Measurements from ENCODE around the gene CACNA1G.

Gene CACNA1G

GRCh38 chr17:50657054-50657453 is 96.5 kb downstream of the CACNA1G start:
- DNase-seq (ENCODE audit: low spot score in 2 of 2) = no peak
- peaks cover 7% of the 10 kb centered on the region for H3K4me1 ChIP-seq
- in situ Hi-C loops (cut with MboI; ENCODE audit: low sequenced_read_pairs) = no loop called here
- no peaks in the 10 kb centered on the region for H3K36me3 ChIP-seq (replicated peaks)
- H3K4me3 ChIP-seq = no peak overlapping the region
- H3K27me3 ChIP-seq (ENCODE audit: low read depth) = no peaks in the 10 kb centered on the region
- H3K9me3 ChIP-seq = no peaks in the 10 kb centered on the region

GRCh38 chr17:50657627-50658026 is 97.1 kb downstream of the CACNA1G start:
- in situ Hi-C loops (cut with MboI; ENCODE audit: low sequenced_read_pairs) = no loop called here

GRCh38 chr17:50658616-50659015 is 98.1 kb downstream of the CACNA1G start:
- no peaks in the 10 kb centered on the region for H3K36me3 ChIP-seq (replicated peaks)
- in situ Hi-C loops (cut with MboI; ENCODE audit: low sequenced_read_pairs) = no loop called here
- no peak overlapping the region for H3K4me3 ChIP-seq
- H3K9me3 ChIP-seq = no peaks in the 10 kb centered on the region
- DNase-seq (ENCODE audit: low spot score in 2 of 2) = no peak
- no peaks in the 10 kb centered on the region for H3K27me3 ChIP-seq (ENCODE audit: low read depth)
- H3K4me1 ChIP-seq = peaks cover 7% of the 10 kb centered on the region

More at GRCh38 chr17:50657627-50658026, 97.1 kb downstream of the CACNA1G start:
- Histone ChIP-seq H3K27me3 (ENCODE audit: low read depth) (no peaks in the 10 kb centered on the region), H3K4me1 (peaks cover 7% of the 10 kb centered on the region), H3K4me3 (no peak overlapping the region), H3K36me3 (replicated peaks) (no peaks in the 10 kb centered on the region), H3K9me3 (no peaks in the 10 kb centered on the region)
- no peak for DNase-seq (ENCODE audit: low spot score in 2 of 2)

- Histone ChIP-seq H3K4me1 (peaks cover 7% of the 10 kb centered on the region), H3K9me3 (no peaks in the 10 kb centered on the region)
- in situ Hi-C loops (cut with MboI; ENCODE audit: low sequenced_read_pairs) = no loop called here
Measured at GRCh38 chr17:50659179-50659578, 98.7 kb downstream of the CACNA1G start.

GRCh38 chr17:50660042-50660886 is 99.7 kb downstream of the CACNA1G start:
- peaks cover 7% of the 10 kb centered on the region for H3K4me1 ChIP-seq
- no peaks in the 10 kb centered on the region for H3K9me3 ChIP-seq
- H3K4me3 ChIP-seq = no peak overlapping the region
- H3K27me3 ChIP-seq (ENCODE audit: low read depth) = no peaks in the 10 kb centered on the region
- no peak for DNase-seq (ENCODE audit: low spot score in 2 of 2)
- no peaks in the 10 kb centered on the region for H3K36me3 ChIP-seq (replicated peaks)
- in situ Hi-C loops (cut with MboI; ENCODE audit: low sequenced_read_pairs) = no loop called here

More at GRCh38 chr17:50659179-50659578, 98.7 kb downstream of the CACNA1G start:
- Histone ChIP-seq H3K36me3 (replicated peaks) (no peaks in the 10 kb centered on the region), H3K4me3 (no peak overlapping the region), H3K27me3 (ENCODE audit: low read depth) (no peaks in the 10 kb centered on the region)
- DNase-seq (ENCODE audit: low spot score in 2 of 2) = no peak

- Histone ChIP-seq H3K4me3 (no peak overlapping the region), H3K36me3 (replicated peaks) (no peaks in the 10 kb centered on the region), H3K27me3 (ENCODE audit: low read depth) (no peaks in the 10 kb centered on the region), H3K9me3 (no peaks in the 10 kb centered on the region), H3K4me1 (peaks cover 7% of the 10 kb centered on the region)
- in situ Hi-C loops (cut with MboI; ENCODE audit: low sequenced_read_pairs) = no loop called here
- no peak for DNase-seq (ENCODE audit: low spot score in 2 of 2)
Measured at GRCh38 chr17:50660887-50661345, 100.4 kb downstream of the CACNA1G start.

GRCh38 chr17:50661348-50661747 is 100.8 kb downstream of the CACNA1G start:
- H3K9me3 ChIP-seq = no peaks in the 10 kb centered on the region
- no peak overlapping the region for H3K4me3 ChIP-seq
- no peaks in the 10 kb centered on the region for H3K27me3 ChIP-seq (ENCODE audit: low read depth)
- H3K36me3 ChIP-seq (replicated peaks) = no peaks in the 10 kb centered on the region
- peaks cover 7% of the 10 kb centered on the region for H3K4me1 ChIP-seq
- in situ Hi-C loops (cut with MboI; ENCODE audit: low sequenced_read_pairs) = no loop called here
- no peak for DNase-seq (ENCODE audit: low spot score in 2 of 2)

GRCh38 chr17:50661795-50662391 is 101.4 kb downstream of the CACNA1G start:
- Histone ChIP-seq H3K4me1 (peaks cover 7% of the 10 kb centered on the region), H3K36me3 (replicated peaks) (no peaks in the 10 kb centered on the region), H3K27me3 (ENCODE audit: low read depth) (no peaks in the 10 kb centered on the region), H3K4me3 (no peak overlapping the region), H3K9me3 (no peaks in the 10 kb centered on the region)
- DNase-seq (ENCODE audit: low spot score in 2 of 2) = no peak
- in situ Hi-C loops (cut with MboI; ENCODE audit: low sequenced_read_pairs) = no loop called here

GRCh38 chr17:50662632-50663225 is 102.2 kb downstream of the CACNA1G start:
- Histone ChIP-seq H3K4me3 (no peak overlapping the region), H3K27me3 (ENCODE audit: low read depth) (no peaks in the 10 kb centered on the region), H3K9me3 (no peaks in the 10 kb centered on the region), H3K4me1 (peaks cover 7% of the 10 kb centered on the region), H3K36me3 (replicated peaks) (no peaks in the 10 kb centered on the region)
- in situ Hi-C loops (cut with MboI; ENCODE audit: low sequenced_read_pairs) = no loop called here
- DNase-seq (ENCODE audit: low spot score in 2 of 2) = no peak

GRCh38 chr17:50663812-50664374 is 103.4 kb downstream of the CACNA1G start:
- H3K27me3 ChIP-seq (ENCODE audit: low read depth) = no peaks in the 10 kb centered on the region
- no peaks in the 10 kb centered on the region for H3K36me3 ChIP-seq (replicated peaks)
- no peaks in the 10 kb centered on the region for H3K9me3 ChIP-seq
- DNase-seq (ENCODE audit: low spot score in 2 of 2) = no peak
- in situ Hi-C loops (cut with MboI; ENCODE audit: low sequenced_read_pairs) = no loop called here
- H3K4me1 ChIP-seq = peaks cover 7% of the 10 kb centered on the region
- H3K4me3 ChIP-seq = no peak overlapping the region

GRCh38 chr17:50664788-50665458 is 104.4 kb downstream of the CACNA1G start:
- no peak for DNase-seq (ENCODE audit: low spot score in 2 of 2)
- H3K4me1 ChIP-seq = peaks cover 7% of the 10 kb centered on the region
- in situ Hi-C loops (cut with MboI; ENCODE audit: low sequenced_read_pairs) = no loop called here

GRCh38 chr17:50665838-50666237 is 105.3 kb downstream of the CACNA1G start:
- in situ Hi-C loops (cut with MboI; ENCODE audit: low sequenced_read_pairs) = no loop called here
- Histone ChIP-seq H3K4me1 (peaks cover 7% of the 10 kb centered on the region), H3K27me3 (ENCODE audit: low read depth) (no peaks in the 10 kb centered on the region), H3K9me3 (no peaks in the 10 kb centered on the region), H3K4me3 (no peak overlapping the region), H3K36me3 (replicated peaks) (no peaks in the 10 kb centered on the region)
- no peak for DNase-seq (ENCODE audit: low spot score in 2 of 2)

More at GRCh38 chr17:50664788-50665458, 104.4 kb downstream of the CACNA1G start:
- Histone ChIP-seq H3K9me3 (no peaks in the 10 kb centered on the region), H3K27me3 (ENCODE audit: low read depth) (no peaks in the 10 kb centered on the region), H3K4me3 (no peak overlapping the region), H3K36me3 (replicated peaks) (no peaks in the 10 kb centered on the region)

GRCh38 chr17:50666316-50666715 is 105.8 kb downstream of the CACNA1G start:
- no peak for DNase-seq (ENCODE audit: low spot score in 2 of 2)
- Histone ChIP-seq H3K36me3 (replicated peaks) (no peaks in the 10 kb centered on the region), H3K4me3 (no peak overlapping the region), H3K4me1 (peaks cover 7% of the 10 kb centered on the region), H3K27me3 (ENCODE audit: low read depth) (no peaks in the 10 kb centered on the region), H3K9me3 (no peaks in the 10 kb centered on the region)
- in situ Hi-C loops (cut with MboI; ENCODE audit: low sequenced_read_pairs) = no loop called here

Data from HAP-1 (cell line).